Activated CD8-positive, alpha-beta T cell treated with anti-CD3 and anti-CD28 coated beads for 36 hours (primary cell): ENCODE measurements around the gene TUBGCP2. TPM values are rescaled to one million over a fixed set of nuclear protein-coding genes. Genes with fewer than 3 reads are reported as not detected.

Experiments
- ATAC-seq: fragments of 200-7000 bp; cut with Tn5 transposase; one replicate; pipeline ENCODE4 v1.10.0; 2021; ENCODE audit warnings: mild to moderate bottlenecking, moderate library complexity
- CTCF ChIA-PET: fragments of 350-600 bp; sonication (Branson Sonifier 250); formaldehyde crosslinking; loops from one replicate; lab custom pipeline; 2021; ENCODE audit warnings: antibody characterized with exemption; lab: Charles Lee
- POLR2A ChIA-PET: fragments of 350-600 bp; sonication (Branson Sonifier 250); formaldehyde crosslinking; loops from one replicate; lab custom pipeline; 2021; ENCODE audit warnings: antibody characterized with exemption; lab: Charles Lee
- DNase-seq: peaks from one replicate; pipeline ENCODE4 v3.0.0-alpha.2; 2020
- H3K27ac Mint-ChIP-seq: one replicate; pipeline ENCODE4 v1.8.0; 2021; ENCODE audit warnings: mild to moderate bottlenecking, mixed read lengths
- H3K27me3 Mint-ChIP-seq: one replicate; pipeline ENCODE4 v1.8.0; 2021; ENCODE audit warnings: mixed read lengths
- H3K36me3 Mint-ChIP-seq: one replicate; pipeline ENCODE4 v1.8.0; 2021; ENCODE audit warnings: low read depth, mixed read lengths
- H3K4me1 Mint-ChIP-seq: one replicate; pipeline ENCODE4 v1.8.0; 2021; ENCODE audit warnings: low read depth, mixed read lengths
- H3K4me3 Mint-ChIP-seq: one replicate; pipeline ENCODE4 v1.8.0; 2021; ENCODE audit warnings: mild to moderate bottlenecking, moderate library complexity, mixed read lengths
- H3K9me3 Mint-ChIP-seq: one replicate; pipeline ENCODE4 v1.8.0; 2021; ENCODE audit warnings: mixed read lengths
- CTCF ChIP-seq: fragments of 200-600 bp; IDR thresholded peaks from one replicate; pipeline ENCODE4 v1.8.0; 2022; ENCODE audit warnings: antibody characterized with exemption, mild to moderate bottlenecking
- intact Hi-C: fragments of 100-400 bp; cut with micrococcal nuclease; formaldehyde crosslinking; loops from one replicate; pipeline ENCODE4 v1.10.0; 2022
- total RNA-seq, 2 experiments: library from RNA; stranded (reverse); gene quantifications; one replicate each; pipeline ENCODE4 v1.2.3, GENCODE V29; 2021

TUBGCP2 gene
- total RNA-seq, 2 experiments from 2014 or later, result 54.1 to 57.5 TPM

- intact Hi-C loops, result no loop called here
- peaks cover 66% of the 10 kb centered on the region for H3K4me1 Mint-ChIP-seq
- peak; percentile 11 for TF ChIP-seq CTCF
- no peaks in the 10 kb centered on the region for H3K9me3 Mint-ChIP-seq
- H3K27me3 Mint-ChIP-seq, result peaks cover 2% of the 10 kb centered on the region
- peak; percentile 69 for ATAC-seq
- POLR2A ChIA-PET, result interaction anchor here (1.4 to 4.6 kb wide), 2 partner anchors 11 to 15 kb away, joined by 4 to 46 read pairs; partner anchors contain the start of gene ADAM8
- CTCF ChIA-PET, result interaction anchor here (0.6 to 1.1 kb wide), 3 partner anchors 15 to 118 kb away, joined by 3 to 4 read pairs (median 3); partner anchors contain the start of gene ADAM8
- peak overlapping the region; percentile 90 for H3K27ac Mint-ChIP-seq
- H3K4me3 Mint-ChIP-seq, result peak overlapping the region; percentile 76
- peaks cover 9% of the 10 kb centered on the region for H3K36me3 Mint-ChIP-seq
- peak; percentile 93 for DNase-seq
These were observed 47.6 kb downstream of the TUBGCP2 start for GRCh38 chr10:133260895-133261725.

- Mint-ChIP-seq H3K4me1 (peaks cover 59% of the 10 kb centered on the region), H3K36me3 (peaks cover 9% of the 10 kb centered on the region), H3K9me3 (no peaks in the 10 kb centered on the region), H3K4me3 (peak overlapping the region; percentile 45), H3K27me3 (peaks cover 2% of the 10 kb centered on the region), H3K27ac (peak overlapping the region; percentile 82)
- POLR2A ChIA-PET, result interaction anchor here (0.8 to 3.8 kb wide), 4 partner anchors 16 to 133 kb away, joined by 3 to 32 read pairs (median 6); partner anchors contain the start of gene ADAM8
- TF ChIP-seq CTCF, result no peak
- CTCF ChIA-PET, result interaction anchor here (2.0 to 3.5 kb wide), 2 partner anchors 16 to 116 kb away, joined by 7 to 28 read pairs; partner anchors contain the start of gene ADAM8
- DNase-seq, result no peak
- no peak for ATAC-seq
- intact Hi-C loops, result no loop called here
These were observed 49.1 kb downstream of the TUBGCP2 start for GRCh38 chr10:133259602-133259989.

- Mint-ChIP-seq H3K27me3 (peaks cover 2% of the 10 kb centered on the region), H3K4me3 (peak overlapping the region; percentile 45), H3K27ac (peak overlapping the region; percentile 82), H3K9me3 (no peaks in the 10 kb centered on the region), H3K4me1 (peaks cover 55% of the 10 kb centered on the region), H3K36me3 (peaks cover 9% of the 10 kb centered on the region)
- DNase-seq, result peak; percentile 96
- no peak for TF ChIP-seq CTCF
- intact Hi-C loops, result no loop called here
- ATAC-seq, result peak; percentile 47
- ChIA-PET POLR2A (interaction anchor here (0.8 to 3.8 kb wide), 6 partner anchors 13 to 134 kb away, joined by 3 to 32 read pairs (median 4); partner anchors contain the start of gene ADAM8), CTCF (interaction anchor here (2.0 to 3.5 kb wide), 2 partner anchors 16 to 116 kb away, joined by 7 to 28 read pairs; partner anchors contain the start of gene ADAM8)
These were observed 49.7 kb downstream of the TUBGCP2 start for GRCh38 chr10:133258818-133259601.

GRCh38 chr10:133258066-133258817 is 50.4 kb downstream of the TUBGCP2 start:
- DNase-seq (peak; percentile 69), ATAC-seq (peak; percentile 9)
- Mint-ChIP-seq H3K27me3 (peaks cover 2% of the 10 kb centered on the region), H3K4me1 (peaks cover 53% of the 10 kb centered on the region), H3K9me3 (no peaks in the 10 kb centered on the region), H3K27ac (peak overlapping the region; percentile 86), H3K36me3 (peaks cover 6% of the 10 kb centered on the region), H3K4me3 (peak overlapping the region; percentile 61)
- ChIA-PET POLR2A (interaction anchor here (0.8 to 3.8 kb wide), 6 partner anchors 11 to 77 kb away, joined by 3 to 32 read pairs (median 4); partner anchors contain the start of gene ADAM8), CTCF (interaction anchor here (0.8 to 3.5 kb wide), 6 partner anchors 17 to 115 kb away, joined by 3 to 28 read pairs (median 5); partner anchors contain the start of gene ADAM8)
- no peak for TF ChIP-seq CTCF
- intact Hi-C loops, result no loop called here
